GM08714 (cell line): ENCODE results near the gene ZNF728.
A peak's percentile ranks its signal among the peaks of the same experiment; 100 is the strongest.
"Not testable (repeated sequence)": the region's sequence is repeated elsewhere in the genome, so short reads cannot be mapped to it uniquely, and the experiment has no call there.

Experiments used
- H3K4me3 ChIP-seq: fragments of 200-500 bp; sonication (Bioruptor generic); 2 replicates; pipeline ENCODE4 v1.5.1; 2014; ENCODE audit warnings: mild to moderate bottlenecking, low read length, inconsistent platforms
- ZNF274 ChIP-seq: IDR thresholded peaks from 2 replicates; pipeline ENCODE4 v1.6.1; 2012; ENCODE audit warnings: mild to moderate bottlenecking, low read depth, low read length

ZNF728 gene

DNA sequence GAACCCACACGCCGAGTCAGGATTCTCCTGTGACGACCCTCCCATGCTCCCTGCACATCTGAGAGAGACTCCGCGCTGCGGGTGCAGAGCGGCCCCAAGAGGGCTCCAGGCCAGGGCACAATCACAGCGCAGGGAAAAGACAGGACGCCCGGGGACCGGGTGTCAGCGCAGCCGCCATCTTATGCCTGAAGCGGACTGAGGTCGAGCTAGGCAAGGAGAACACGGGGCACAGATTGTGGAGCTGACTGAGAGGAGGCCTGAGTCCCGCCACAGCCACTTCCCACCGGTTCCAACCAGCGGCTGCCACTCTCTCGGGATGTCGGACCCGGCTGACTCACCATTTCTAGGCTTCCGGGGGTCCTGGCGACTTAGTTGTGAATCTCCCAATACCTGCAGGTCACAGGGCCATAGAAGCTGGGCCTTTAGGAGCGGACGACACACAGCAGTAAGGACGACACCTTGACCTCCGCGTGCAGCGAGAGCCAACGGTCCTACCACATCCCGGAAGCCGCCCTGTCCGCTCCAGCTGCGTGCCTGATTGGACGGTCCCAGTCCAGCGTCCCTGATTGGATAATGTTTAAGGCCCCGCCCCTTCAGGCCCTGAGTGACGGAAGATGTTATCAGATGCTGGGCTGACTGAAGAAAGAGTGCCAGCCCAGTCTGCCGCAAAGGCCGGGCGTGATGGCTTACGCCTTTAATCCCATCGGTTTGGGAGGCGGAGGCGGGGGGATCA is at the start of gene ZNF728:
Gene ZNF728 (minus strand): TSS at position 487 of the 733 bp plus-strand sequence. CDS start 146 bp downstream, at position 341.
- TF ChIP-seq ZNF274 = no peak
- H3K4me3 ChIP-seq = no peak within 1 kb of the TSS

- no peak overlapping the region for H3K4me3 ChIP-seq
- TF ChIP-seq ZNF274 = no peak
Observed at GRCh38 chr19:23052349-23052748, 49.4 kb upstream of the ZNF728 start.

DNA sequence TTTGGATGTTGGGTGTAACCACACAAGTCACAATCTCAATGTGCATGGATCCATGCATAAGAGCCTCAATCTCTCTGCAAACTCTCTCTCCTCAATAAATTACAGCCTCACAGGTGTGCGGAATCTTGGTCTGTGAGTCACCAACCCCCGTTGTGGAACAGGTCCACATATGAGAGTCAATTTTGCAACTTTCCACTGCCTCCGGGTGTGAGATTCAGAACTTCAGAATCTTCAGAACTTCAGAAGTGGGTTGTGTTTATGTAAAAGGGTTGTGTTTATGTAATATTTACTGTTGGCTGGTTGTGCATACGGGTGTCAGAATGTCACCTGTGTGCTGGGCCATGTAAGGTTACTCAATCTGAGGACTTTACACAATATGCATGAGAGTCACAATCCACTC is 46.3 kb upstream of the ZNF728 start:
- no peak for TF ChIP-seq ZNF274
- no peak overlapping the region for H3K4me3 ChIP-seq

DNA sequence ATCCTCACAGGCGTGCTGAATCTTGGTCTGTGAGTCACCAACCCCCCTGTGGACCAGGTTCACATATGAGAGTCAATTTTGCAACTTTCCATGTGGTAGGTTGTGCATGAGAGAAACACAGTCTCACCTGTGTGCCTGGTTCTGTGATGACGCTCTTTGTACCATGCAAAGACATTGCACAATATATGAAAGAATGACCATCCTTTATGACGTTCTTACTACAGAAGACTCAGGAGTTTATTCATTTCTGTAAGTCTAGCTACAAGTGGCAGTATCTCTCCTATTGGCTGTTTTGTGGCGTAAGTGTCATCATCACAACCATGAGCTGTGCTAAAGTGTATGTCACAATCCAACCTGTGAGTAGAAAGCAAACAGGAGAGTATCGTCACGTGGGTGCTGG is 43.8 kb upstream of the ZNF728 start:
- H3K4me3 ChIP-seq = no peak overlapping the region
- no peak for TF ChIP-seq ZNF274

DNA sequence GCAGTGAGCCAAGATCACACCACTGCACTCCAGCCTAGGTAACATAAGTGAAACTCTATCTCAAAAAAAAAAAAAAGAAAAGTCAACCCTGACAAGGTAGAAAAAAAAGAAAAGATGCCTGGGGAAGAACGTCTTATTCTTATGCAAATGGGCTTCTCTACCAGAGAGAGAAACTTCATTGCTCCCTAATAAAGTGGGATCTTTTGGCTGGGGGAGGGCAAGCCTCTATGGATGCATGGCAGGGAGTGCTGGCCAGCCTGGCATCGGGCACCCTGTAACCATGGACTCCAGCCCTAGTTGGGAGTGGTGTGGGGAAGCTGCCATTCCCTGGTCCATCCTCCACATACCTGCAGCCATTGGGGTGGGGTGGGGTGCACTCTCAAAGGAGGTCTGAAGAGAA is 30.7 kb upstream of the ZNF728 start:
- TF ChIP-seq ZNF274 = no peak
- no peak overlapping the region for H3K4me3 ChIP-seq

- no peak for TF ChIP-seq ZNF274
- H3K4me3 ChIP-seq = no peak overlapping the region
Observed at GRCh38 chr19:23015660-23016059, 12.7 kb upstream of the ZNF728 start.

DNA sequence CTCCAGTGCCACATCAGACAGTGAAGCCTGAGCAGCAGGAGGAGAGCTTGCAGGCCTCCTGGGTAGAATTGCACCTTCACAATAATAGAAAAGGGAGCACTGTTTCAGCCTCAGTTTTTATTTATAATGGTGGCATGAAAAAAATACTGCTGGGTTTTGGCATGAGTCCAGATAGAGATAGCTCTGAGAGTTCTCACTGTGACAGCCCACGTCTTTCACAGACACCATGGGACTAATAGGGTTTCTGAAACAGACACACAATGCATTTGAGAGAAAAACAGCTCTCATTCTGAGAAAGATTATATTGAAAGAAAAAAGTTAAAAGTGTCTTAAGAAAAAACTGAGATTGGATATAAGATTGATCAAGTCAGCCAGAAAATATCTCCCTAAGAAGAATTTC is 8.0 kb downstream of the ZNF728 start:
- H3K4me3 ChIP-seq = not testable (repeated sequence)

GRCh38 chr19:22976248-22976647 is 26.7 kb downstream of the ZNF728 start:
- H3K4me3 ChIP-seq = no peak overlapping the region
- peak; percentile 94 for TF ChIP-seq ZNF274

- H3K4me3 ChIP-seq = not testable (repeated sequence)
Observed at GRCh38 chr19:22975546-22976136, 27.3 kb downstream of the ZNF728 start.

DNA sequence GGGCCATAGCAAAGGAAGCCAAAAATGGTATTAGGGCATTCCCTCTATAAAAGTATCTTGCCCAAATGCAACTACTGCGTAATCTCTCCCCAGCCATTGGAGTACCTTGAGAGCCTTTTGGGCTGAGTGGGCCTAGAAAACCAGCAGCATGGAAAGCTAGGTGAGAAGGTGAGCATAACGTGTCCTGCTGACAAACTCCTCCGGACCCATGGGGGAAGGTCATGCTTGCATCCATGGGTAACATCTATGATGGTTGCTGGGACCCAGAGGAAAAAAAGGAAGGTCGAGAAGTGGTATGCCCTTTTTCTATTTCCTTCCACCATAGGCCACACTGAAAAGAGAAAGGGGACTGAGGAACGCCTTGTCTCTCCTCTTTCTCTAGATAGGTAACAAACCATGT is 57.4 kb downstream of the ZNF728 start:
- no peak overlapping the region for H3K4me3 ChIP-seq
- no peak for TF ChIP-seq ZNF274

- TF ChIP-seq ZNF274 = no peak
- H3K4me3 ChIP-seq = no peak overlapping the region
Observed at GRCh38 chr19:22935151-22935550, 67.8 kb downstream of the ZNF728 start.

GRCh38 chr19:22927576-22927975 is 75.4 kb downstream of the ZNF728 start:
- not testable (repeated sequence) for H3K4me3 ChIP-seq

DNA sequence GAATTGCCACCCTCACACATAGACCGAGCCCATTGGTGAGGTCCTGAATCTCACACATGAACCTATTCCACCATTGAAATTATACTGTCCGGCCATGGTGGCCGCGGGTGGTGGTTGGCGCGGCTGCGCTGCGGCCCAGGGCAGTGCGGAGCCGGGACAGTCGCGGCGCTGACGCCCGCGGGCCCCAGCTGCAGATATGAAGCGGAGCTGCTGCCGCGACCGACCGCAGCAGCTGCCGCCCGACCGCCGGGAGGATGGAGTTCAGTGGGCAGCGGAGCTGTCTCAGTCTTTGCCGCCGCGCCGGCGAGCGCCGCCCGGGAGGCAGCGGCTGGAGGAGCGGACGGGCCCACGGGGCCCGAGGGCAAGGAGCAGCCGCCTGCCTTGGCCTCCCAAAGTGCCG is 77.8 kb downstream of the ZNF728 start:
- not testable (repeated sequence) for H3K4me3 ChIP-seq
